GM18868 (cell line): ENCODE measurements around the gene CACNA1D.

Experiments
- ATAC-seq: cut with Tn5 transposase; IDR thresholded peaks from one replicate; pipeline ENCODE4 v1.9.1; 2021; ENCODE audit warnings: mild to moderate bottlenecking, moderate library complexity; ENCODE audit not compliant: unreplicated experiment

The CACNA1D gene

GRCh38 chr3:53818221-53819162 lies 324.1 kb downstream of the CACNA1D start:
- ATAC-seq: no peak

- ATAC-seq: no peak
Observed at GRCh38 chr3:53819163-53819868, 324.9 kb downstream of the CACNA1D start.

- no peak for ATAC-seq
Observed at GRCh38 chr3:53820084-53820483, 325.7 kb downstream of the CACNA1D start.

GRCh38 chr3:53820756-53821580 lies 326.6 kb downstream of the CACNA1D start:
- no peak for ATAC-seq

GRCh38 chr3:53821631-53822121 lies 327.3 kb downstream of the CACNA1D start:
- no peak for ATAC-seq

GRCh38 chr3:53822331-53822741 lies 327.9 kb downstream of the CACNA1D start:
- ATAC-seq: no peak

GRCh38 chr3:53823026-53823955 lies 328.9 kb downstream of the CACNA1D start:
- no peak for ATAC-seq

- no peak for ATAC-seq
Observed at GRCh38 chr3:53823956-53824657, 329.7 kb downstream of the CACNA1D start.

GRCh38 chr3:53824795-53825194 lies 330.4 kb downstream of the CACNA1D start:
- ATAC-seq: no peak

GRCh38 chr3:53826048-53826447 lies 331.6 kb downstream of the CACNA1D start:
- peak; percentile 59 for ATAC-seq

GRCh38 chr3:53828581-53828980 lies 334.2 kb downstream of the CACNA1D start:
- ATAC-seq: no peak

GRCh38 chr3:53829605-53830004 lies 335.2 kb downstream of the CACNA1D start:
- ATAC-seq: no peak

- no peak for ATAC-seq
Observed at GRCh38 chr3:53830944-53831343, 336.5 kb downstream of the CACNA1D start.

GRCh38 chr3:53833053-53833645 lies 338.7 kb downstream of the CACNA1D start:
- no peak for ATAC-seq

GRCh38 chr3:53833700-53834099 lies 339.3 kb downstream of the CACNA1D start:
- no peak for ATAC-seq

- no peak for ATAC-seq
Observed at GRCh38 chr3:53834429-53835095, 340.2 kb downstream of the CACNA1D start.

GRCh38 chr3:53835257-53835656 lies 340.8 kb downstream of the CACNA1D start:
- ATAC-seq: no peak
